ENCODE measurements around the gene ANKRD28.

Gene ANKRD28

GRCh38 chr3:15708882-15709677 lies 88.7 kb downstream of the ANKRD28 start:
- Histone ChIP-seq H3F3A (ENCODE audit: insufficient read depth, low read length) (no peaks in the 10 kb centered on the region), H3K36me3 (ENCODE audit: insufficient read depth, low read length) (peaks cover 65% of the 10 kb centered on the region)

GRCh38 chr3:15707779-15708178 lies 90.0 kb downstream of the ANKRD28 start:
- Histone ChIP-seq H4K20me1 (ENCODE audit: insufficient read depth, low read length) (no peaks in the 10 kb centered on the region), H3K27ac (ENCODE audit: low read depth, low read length, poor library complexity, severe bottlenecking) (no peak overlapping the region), H3K79me2 (ENCODE audit: insufficient read depth, low read length) (no peaks in the 10 kb centered on the region), H3K9me3 (ENCODE audit: low read length) (no peaks in the 10 kb centered on the region), H3K27me3 (ENCODE audit: insufficient read depth, low read length) (no peaks in the 10 kb centered on the region), H3K9ac (ENCODE audit: low read length) (no peak overlapping the region), H3K4me1 (ENCODE audit: insufficient read depth, low read length, severe bottlenecking) (no peaks in the 10 kb centered on the region), H3K4me2 (ENCODE audit: low read length) (no peak overlapping the region), H3K9me2 (ENCODE audit: low read depth, low read length) (no peaks in the 10 kb centered on the region), H3K4me3 (ENCODE audit: low read depth, low read length, poor library complexity, severe bottlenecking) (no peak overlapping the region), H3K36me3 (ENCODE audit: insufficient read depth, low read length) (peaks cover 56% of the 10 kb centered on the region), H2AFZ (ENCODE audit: low read length) (no peak overlapping the region), H3F3A (ENCODE audit: insufficient read depth, low read length) (no peaks in the 10 kb centered on the region)
- TF ChIP-seq EZH2 (IDR thresholded peaks at IDR 0.05; ENCODE audit: borderline replicate concordance, low read length) (no peak), CTCF (IDR thresholded peaks at IDR 0.05; ENCODE audit: low read length) (no peak)

More at GRCh38 chr3:15708882-15709677, 88.7 kb downstream of the ANKRD28 start:
- Histone ChIP-seq H3K27me3 (ENCODE audit: insufficient read depth, low read length) (no peaks in the 10 kb centered on the region), H3K9me2 (ENCODE audit: low read depth, low read length) (no peaks in the 10 kb centered on the region), H3K4me2 (ENCODE audit: low read length) (no peak overlapping the region), H3K9me3 (ENCODE audit: low read length) (no peaks in the 10 kb centered on the region), H4K20me1 (ENCODE audit: insufficient read depth, low read length) (no peaks in the 10 kb centered on the region), H2AFZ (ENCODE audit: low read length) (no peak overlapping the region), H3K9ac (ENCODE audit: low read length) (no peak overlapping the region), H3K79me2 (ENCODE audit: insufficient read depth, low read length) (no peaks in the 10 kb centered on the region), H3K27ac (ENCODE audit: low read depth, low read length, poor library complexity, severe bottlenecking) (no peak overlapping the region), H3K4me3 (ENCODE audit: low read depth, low read length, poor library complexity, severe bottlenecking) (no peak overlapping the region), H3K4me1 (ENCODE audit: insufficient read depth, low read length, severe bottlenecking) (no peaks in the 10 kb centered on the region)
- no peak for TF ChIP-seq CTCF (IDR thresholded peaks at IDR 0.05; ENCODE audit: low read length)
- no peak for TF ChIP-seq EZH2 (IDR thresholded peaks at IDR 0.05; ENCODE audit: borderline replicate concordance, low read length)

- H2AFZ ChIP-seq (ENCODE audit: low read length) = no peak overlapping the region
- no peaks in the 10 kb centered on the region for H3K9me3 ChIP-seq (ENCODE audit: low read length)
- no peaks in the 10 kb centered on the region for H3K4me1 ChIP-seq (ENCODE audit: insufficient read depth, low read length, severe bottlenecking)
- TF ChIP-seq EZH2 (IDR thresholded peaks at IDR 0.05; ENCODE audit: borderline replicate concordance, low read length) = no peak
- TF ChIP-seq CTCF (IDR thresholded peaks at IDR 0.05; ENCODE audit: low read length) = no peak
- no peak overlapping the region for H3K4me2 ChIP-seq (ENCODE audit: low read length)
- no peaks in the 10 kb centered on the region for H4K20me1 ChIP-seq (ENCODE audit: insufficient read depth, low read length)
- no peak overlapping the region for H3K9ac ChIP-seq (ENCODE audit: low read length)
- no peak overlapping the region for H3K27ac ChIP-seq (ENCODE audit: low read depth, low read length, poor library complexity, severe bottlenecking)
- H3K79me2 ChIP-seq (ENCODE audit: insufficient read depth, low read length) = no peaks in the 10 kb centered on the region
- no peaks in the 10 kb centered on the region for H3K27me3 ChIP-seq (ENCODE audit: insufficient read depth, low read length)
- H3K36me3 ChIP-seq (ENCODE audit: insufficient read depth, low read length) = peaks cover 29% of the 10 kb centered on the region
- H3F3A ChIP-seq (ENCODE audit: insufficient read depth, low read length) = no peaks in the 10 kb centered on the region
- no peak overlapping the region for H3K4me3 ChIP-seq (ENCODE audit: low read depth, low read length, poor library complexity, severe bottlenecking)
- no peaks in the 10 kb centered on the region for H3K9me2 ChIP-seq (ENCODE audit: low read depth, low read length)
These were observed 94.4 kb downstream of the ANKRD28 start for GRCh38 chr3:15703346-15703745.
